Tibial artery (tissue), 4 donors: ENCODE results near the gene AKAIN1.

Experiments
- DNase-seq, 2 donors: peaks; one replicate each; pipeline ENCODE4 v3.0.0-alpha.2; 2019
- H3K27ac ChIP-seq, 2 donors: fragments of 200-600 bp; sonication (generic) in 1 of 2; 1 replicate in 1 of 2; 2 replicates in 1 of 2; pipeline ENCODE4 v1.5.1; 2018 to 2019; ENCODE audit warnings: mild to moderate bottlenecking in 1 of 2
- H3K27me3 ChIP-seq, 2 donors: fragments of 200-600 bp; sonication (generic) in 1 of 2; one replicate each; pipeline versions ENCODE4 v1.5.1 to v1.6.0; 2016 to 2019
- H3K36me3 ChIP-seq, 3 donors: fragments of 200-600 bp; sonication (generic) in 2 of 3; one replicate each; pipeline ENCODE4 v1.5.1; 2016 to 2019; ENCODE audit warnings: mild to moderate bottlenecking in 2 of 3
- H3K4me1 ChIP-seq, 4 donors: fragments of 200-600 bp; sonication (generic) in 2 of 4; 1 replicate in 3 of 4; 2 replicates in 1 of 4; pipeline ENCODE4 v1.5.1; 2016 to 2019
- H3K4me3 ChIP-seq, 2 donors: fragments of 200-600 bp; sonication (generic) in 1 of 2; 1 replicate in 1 of 2; 2 replicates in 1 of 2; pipeline ENCODE4 v1.5.1; 2018 to 2019; ENCODE audit warnings: mild to moderate bottlenecking in 2 of 2
- H3K9me3 ChIP-seq, 3 donors: fragments of 200-600 bp; sonication (generic) in 1 of 3; one replicate each; pipeline ENCODE4 v1.5.1; 2016 to 2019
- CTCF ChIP-seq, 2 experiments: fragments of 200-600 bp in 1 of 2; fragments of 450-650 bp in 1 of 2; IDR thresholded peaks; one replicate each; pipeline ENCODE4 v1.5.1; 2017 to 2019; ENCODE audit warnings: antibody characterized with exemption in 2 of 2, mild to moderate bottlenecking in 1 of 2, moderate library complexity in 1 of 2
- intact Hi-C: fragments of 100-400 bp; cut with DNase I; formaldehyde crosslinking; loops from one replicate; pipeline ENCODE4 v1.15.0; 2023; ENCODE audit warnings: low total_unique reads

The AKAIN1 gene

GRCh38 chr18:5196253-5197031 lies 615 bp downstream of the AKAIN1 start:
- intact Hi-C loops = no loop called here
- Histone ChIP-seq H3K4me1 (peaks cover 0 to 4% (median 0%) of the 10 kb centered on the region in 4 donors), H3K27ac (no peak overlapping the region), H3K9me3 (no peaks in the 10 kb centered on the region), H3K4me3 (no peak overlapping the region), H3K36me3 (no peaks in the 10 kb centered on the region), H3K27me3 (peaks cover 0 to 44% of the 10 kb centered on the region in 2 donors)
- TF ChIP-seq CTCF (IDR thresholded peaks at IDR 0.05) = no peak
- no peak for DNase-seq

- Histone ChIP-seq H3K4me3 (no peak overlapping the region), H3K36me3 (no peaks in the 10 kb centered on the region), H3K4me1 (peaks cover 0 to 4% (median 0%) of the 10 kb centered on the region in 4 donors), H3K27me3 (peaks cover 0 to 44% of the 10 kb centered on the region in 2 donors), H3K27ac (no peak overlapping the region), H3K9me3 (no peaks in the 10 kb centered on the region)
- DNase-seq = no peak
- intact Hi-C loops = no loop called here
- TF ChIP-seq CTCF (IDR thresholded peaks at IDR 0.05) = no peak
Observed at GRCh38 chr18:5195656-5196055, 1.4 kb downstream of the AKAIN1 start.

GRCh38 chr18:5180254-5180653 lies 16.8 kb downstream of the AKAIN1 start:
- DNase-seq = no peak
- Histone ChIP-seq H3K4me3 (no peak overlapping the region), H3K27me3 (no peaks in the 10 kb centered on the region), H3K36me3 (no peaks in the 10 kb centered on the region), H3K27ac (no peak overlapping the region), H3K9me3 (no peaks in the 10 kb centered on the region), H3K4me1 (no peaks in the 10 kb centered on the region)
- intact Hi-C loops = no loop called here
- TF ChIP-seq CTCF (IDR thresholded peaks at IDR 0.05) = no peak

GRCh38 chr18:5178519-5178918 lies 18.5 kb downstream of the AKAIN1 start:
- DNase-seq = no peak
- no peak overlapping the region for H3K4me3 ChIP-seq
- no peak for TF ChIP-seq CTCF (IDR thresholded peaks at IDR 0.05)
- no peaks in the 10 kb centered on the region for H3K9me3 ChIP-seq
- no peaks in the 10 kb centered on the region for H3K4me1 ChIP-seq
- H3K36me3 ChIP-seq = no peaks in the 10 kb centered on the region
- intact Hi-C loops = no loop called here
- H3K27ac ChIP-seq = no peak overlapping the region
- H3K27me3 ChIP-seq = no peaks in the 10 kb centered on the region

DNA sequence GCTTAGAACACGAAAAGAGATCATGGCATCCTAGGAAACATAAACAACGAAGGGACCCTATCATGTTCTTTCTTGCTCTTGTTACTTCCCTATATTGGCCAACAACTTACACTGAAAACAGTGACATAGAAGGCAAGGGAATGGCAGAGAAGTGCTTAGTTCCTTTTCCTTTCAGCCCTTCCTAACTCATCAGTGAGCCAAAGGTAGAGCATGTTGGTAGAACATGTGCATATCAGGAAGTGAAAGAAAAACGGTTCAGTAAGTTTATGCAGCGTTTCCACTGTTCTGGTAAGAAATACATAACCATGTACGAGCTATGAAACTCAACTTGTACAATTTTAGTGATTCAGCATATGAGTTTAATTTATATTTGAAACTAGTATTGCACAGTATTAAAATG lies 21.7 kb downstream of the AKAIN1 start:
- TF ChIP-seq CTCF (IDR thresholded peaks at IDR 0.05) = no peak
- Histone ChIP-seq H3K27ac (no peak overlapping the region), H3K27me3 (no peaks in the 10 kb centered on the region), H3K9me3 (no peaks in the 10 kb centered on the region), H3K36me3 (no peaks in the 10 kb centered on the region), H3K4me3 (no peak overlapping the region), H3K4me1 (no peaks in the 10 kb centered on the region)
- intact Hi-C loops = no loop called here
- DNase-seq = no peak
